HL-60 (cell line): ENCODE data around the gene CYS1.

Experiments
- CTCF ChIP-seq: IDR thresholded peaks from one replicate; pipeline ENCODE4 v1.5.1; 2011; ENCODE audit warnings: low read length, control low read depth, inconsistent platforms; ENCODE audit not compliant: insufficient read depth
- GABPA ChIP-seq: IDR thresholded peaks from 2 replicates; pipeline ENCODE4 v1.6.1; 2012; ENCODE audit warnings: low read depth
- POLR2AphosphoS5 ChIP-seq: IDR thresholded peaks from 2 replicates; pipeline ENCODE4 v1.6.1; 2012; ENCODE audit warnings: low read depth
- REST ChIP-seq: IDR thresholded peaks from 2 replicates; pipeline ENCODE4 v1.6.1; 2012; ENCODE audit warnings: low read depth; ENCODE audit not compliant: insufficient replicate concordance
- SPI1 ChIP-seq: IDR thresholded peaks from 2 replicates; pipeline ENCODE4 v1.6.1; 2012; ENCODE audit warnings: low read depth, mild to moderate bottlenecking, borderline replicate concordance

DNA sequence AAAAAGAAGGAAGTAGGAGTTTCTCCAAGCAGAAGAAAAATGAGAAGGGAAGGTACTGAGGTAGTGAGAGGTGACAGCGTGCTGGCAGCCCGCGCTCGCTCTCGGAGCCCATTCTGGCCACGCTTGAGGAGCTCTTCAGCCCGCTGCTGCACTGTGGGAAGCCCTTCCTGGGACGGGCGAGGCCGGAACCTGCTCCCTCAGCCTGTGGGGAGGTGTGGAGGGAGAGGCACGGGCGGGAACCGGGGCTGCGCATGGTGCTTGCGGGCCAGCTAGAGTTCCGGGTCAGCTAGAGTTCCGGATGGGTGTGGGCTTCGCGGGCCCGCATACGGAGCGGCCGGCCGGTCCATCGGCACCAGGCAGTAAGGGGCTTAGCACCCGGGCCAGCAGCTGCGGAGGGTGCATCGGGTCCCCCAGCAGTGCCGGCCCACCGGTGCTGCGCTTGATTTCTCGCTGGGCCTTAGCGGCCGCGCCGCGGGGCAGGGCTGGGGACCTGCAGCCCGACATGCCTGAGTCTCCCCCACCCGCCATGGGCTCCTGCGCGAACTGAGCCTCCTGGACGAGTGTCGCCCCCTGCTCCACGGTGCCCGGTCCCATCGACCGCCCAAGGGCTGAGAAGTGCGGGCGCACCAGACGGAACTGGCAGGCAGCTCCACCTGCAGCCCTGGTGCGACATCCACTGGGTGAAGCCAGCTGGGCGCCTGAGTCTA lies 11.1 kb upstream of the CYS1 start:
- TF ChIP-seq CTCF (no peak), POLR2AphosphoS5 (no peak), GABPA (no peak), REST (no peak), SPI1 (0 out of 2 replicates have a peak, but pooled peaks have one; percentile 27)
